CD4-positive, alpha-beta T cell treated with Interleukin-6 at 100 ng/mL for 8 hours (primary cell): ENCODE results near the gene FAU.

ENCODE experiments used
- DNase-seq: peaks from one replicate; pipeline ENCODE4 v3.0.0-alpha.2; 2020; ENCODE audit warnings: mixed read lengths, low spot score

Gene FAU

DNA sequence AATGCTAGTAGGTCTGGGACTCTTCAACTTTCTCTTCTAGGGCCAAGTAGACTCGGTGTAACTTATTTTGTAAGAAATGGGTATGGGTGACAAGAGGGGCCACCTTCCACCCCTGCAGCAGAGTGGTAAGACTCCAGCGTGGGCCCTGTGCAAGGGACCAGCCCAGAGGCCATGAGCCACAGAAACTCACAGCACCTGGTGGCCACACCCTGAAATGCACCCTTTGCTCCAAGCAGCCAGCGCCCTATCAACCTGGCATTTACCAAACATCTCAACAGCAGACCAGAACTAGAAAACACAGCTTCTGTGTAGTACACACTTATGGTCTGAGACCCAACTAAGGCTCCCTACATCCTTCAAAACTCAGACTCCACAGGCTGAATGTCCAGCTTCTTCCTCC lies 43.8 kb downstream of the FAU start:
- peak; percentile 73 for DNase-seq

DNA sequence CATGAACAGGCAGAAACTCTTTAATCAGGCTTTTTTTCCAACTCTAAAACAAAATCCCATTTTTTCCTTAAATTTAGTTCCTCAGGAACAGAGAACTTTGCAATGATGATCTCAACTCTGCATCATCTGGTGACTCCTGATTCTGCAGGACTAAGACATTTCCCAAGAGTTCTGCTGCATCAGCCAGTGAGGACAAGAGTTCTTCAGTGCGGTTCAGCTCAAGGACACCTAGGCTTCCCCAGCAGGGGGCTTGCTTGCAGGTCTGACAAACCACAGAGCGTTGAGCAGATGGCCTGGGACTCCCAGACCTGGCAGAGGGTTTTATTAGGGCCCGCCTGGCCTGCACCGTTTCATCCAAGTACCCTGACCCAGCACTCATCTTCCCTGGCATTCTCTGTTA lies 44.5 kb downstream of the FAU start:
- no peak for DNase-seq

- DNase-seq: no peak
Measured at GRCh38 chr11:65072631-65072966, 49.3 kb downstream of the FAU start.

- no peak for DNase-seq
Measured at GRCh38 chr11:65071907-65072630, 49.9 kb downstream of the FAU start.
